ENCODE measurements around the gene GLB1L3. TPM values are rescaled to one million over a fixed set of nuclear protein-coding genes. Genes with fewer than 3 reads are reported as not detected.

GLB1L3 gene
- total RNA-seq, 2 donors from 2014 or later = 1.3 TPM; not detected in 1

DNA sequence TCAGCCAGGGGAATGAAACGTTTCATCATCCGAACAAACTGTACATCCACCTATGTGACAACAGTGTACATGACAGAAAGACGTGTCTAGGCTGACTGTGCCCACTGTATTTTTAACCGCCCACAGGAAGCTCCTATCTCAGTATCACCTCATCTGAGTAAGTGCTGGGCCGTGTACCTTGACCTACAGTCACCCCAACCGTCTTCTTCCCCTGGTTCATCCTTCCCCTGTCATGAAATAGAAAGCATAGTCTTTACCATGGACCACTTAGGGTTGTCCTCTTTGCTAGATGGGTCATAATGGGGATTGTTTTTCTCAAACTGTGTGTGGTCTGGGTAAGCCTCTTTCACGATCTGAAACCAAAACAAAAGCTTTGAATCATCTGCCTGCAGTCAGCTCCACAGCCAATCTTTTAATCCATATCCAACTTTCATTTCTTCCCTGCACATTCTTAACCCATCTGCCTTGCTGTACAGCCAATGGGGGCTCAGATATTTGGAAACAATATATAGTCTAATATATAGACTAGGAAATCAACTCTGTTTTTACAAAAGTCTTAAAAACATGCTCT lies 27.2 kb upstream of the GLB1L3 start:
- TF ChIP-seq, protein P1, sequence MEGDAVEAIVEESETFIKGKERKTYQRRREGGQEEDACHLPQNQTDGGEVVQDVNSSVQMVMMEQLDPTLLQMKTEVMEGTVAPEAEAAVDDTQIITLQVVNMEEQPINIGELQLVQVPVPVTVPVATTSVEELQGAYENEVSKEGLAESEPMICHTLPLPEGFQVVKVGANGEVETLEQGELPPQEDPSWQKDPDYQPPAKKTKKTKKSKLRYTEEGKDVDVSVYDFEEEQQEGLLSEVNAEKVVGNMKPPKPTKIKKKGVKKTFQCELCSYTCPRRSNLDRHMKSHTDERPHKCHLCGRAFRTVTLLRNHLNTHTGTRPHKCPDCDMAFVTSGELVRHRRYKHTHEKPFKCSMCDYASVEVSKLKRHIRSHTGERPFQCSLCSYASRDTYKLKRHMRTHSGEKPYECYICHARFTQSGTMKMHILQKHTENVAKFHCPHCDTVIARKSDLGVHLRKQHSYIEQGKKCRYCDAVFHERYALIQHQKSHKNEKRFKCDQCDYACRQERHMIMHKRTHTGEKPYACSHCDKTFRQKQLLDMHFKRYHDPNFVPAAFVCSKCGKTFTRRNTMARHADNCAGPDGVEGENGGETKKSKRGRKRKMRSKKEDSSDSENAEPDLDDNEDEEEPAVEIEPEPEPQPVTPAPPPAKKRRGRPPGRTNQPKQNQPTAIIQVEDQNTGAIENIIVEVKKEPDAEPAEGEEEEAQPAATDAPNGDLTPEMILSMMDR (IDR thresholded peaks at IDR 0.05) = no peak
- TF ChIP-seq POLR2A (IDR thresholded peaks at IDR 0.05) = no peak
- no peak for DNase-seq
- Histone ChIP-seq H3K9me3 (no peaks in the 10 kb centered on the region), H3K36me3 (replicated peaks in 1 of 2; ENCODE audit: insufficient read depth in 1 of 2, low read depth in 2 of 2) (peaks cover 0 to 16% of the 10 kb centered on the region in 2 donors), H3K4me1 (peaks cover 9% of the 10 kb centered on the region), H3K4me3 (no peak overlapping the region), H3K27ac (no peak overlapping the region), H3K27me3 (no peaks in the 10 kb centered on the region)
- intact Hi-C loops (cut with DNase I) = no loop called here
- no peak for ATAC-seq
- 72 to 75% methylated on average over 7 of the region's 7 CpGs for WGBS, 2 donors

DNA sequence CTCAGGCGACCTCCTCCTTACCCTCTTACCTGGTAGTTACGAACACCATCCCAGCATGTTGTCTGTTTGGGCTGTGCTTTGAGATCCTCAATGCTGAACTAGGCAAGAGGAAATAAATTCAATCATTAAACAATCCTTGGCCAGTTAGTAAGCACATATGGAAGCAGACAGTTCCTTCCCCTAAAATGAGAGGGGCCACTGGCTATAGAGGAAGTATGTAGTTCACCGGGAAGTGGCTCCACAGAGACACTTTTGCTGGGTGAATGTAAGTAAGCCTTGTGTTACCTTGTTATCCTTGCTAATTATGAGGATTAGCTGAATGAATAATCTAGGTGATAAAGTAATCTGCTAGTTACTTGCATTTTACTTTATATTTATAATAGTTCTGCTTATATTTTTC lies 25.9 kb upstream of the GLB1L3 start:
- Histone ChIP-seq H3K4me1 (peaks cover 19% of the 10 kb centered on the region), H3K4me3 (no peak overlapping the region), H3K27me3 (no peaks in the 10 kb centered on the region), H3K27ac (no peak overlapping the region), H3K36me3 (replicated peaks in 1 of 2; ENCODE audit: insufficient read depth in 1 of 2, low read depth in 2 of 2) (peaks cover 0 to 16% of the 10 kb centered on the region in 2 donors), H3K9me3 (no peaks in the 10 kb centered on the region)
- ATAC-seq = no peak
- no peak for DNase-seq
- TF ChIP-seq, protein P1 (IDR thresholded peaks at IDR 0.05) = no peak
- TF ChIP-seq POLR2A (IDR thresholded peaks at IDR 0.05) = no peak
- intact Hi-C loops (cut with DNase I) = no loop called here
- WGBS, 2 donors = 84 to 91% methylated on average over 3 of the region's 3 CpGs

GRCh38 chr11:134250675-134251074 lies 25.5 kb upstream of the GLB1L3 start:
- WGBS, 2 donors = 70 to 77% methylated on average over 2 of the region's 2 CpGs

GRCh38 chr11:134252346-134253187 lies 23.6 kb upstream of the GLB1L3 start:
- ATAC-seq = no peak
- intact Hi-C loops (cut with DNase I) = no loop called here
- WGBS, 2 donors = 1 to 2% methylated on average over 27 of the region's 27 CpGs
- peak overlapping the region; percentile 85 to 86 for H3K4me3 ChIP-seq
- H3K27ac ChIP-seq = peak overlapping the region; percentile 19 to 77 (median 42)
- no peak for TF ChIP-seq POLR2A (IDR thresholded peaks at IDR 0.05)
- TF ChIP-seq, protein P1 (IDR thresholded peaks at IDR 0.05) = no peak
- peaks cover 24% of the 10 kb centered on the region for H3K4me1 ChIP-seq
- H3K27me3 ChIP-seq = no peaks in the 10 kb centered on the region
- no peaks in the 10 kb centered on the region for H3K9me3 ChIP-seq
- H3K36me3 ChIP-seq (replicated peaks in 1 of 2; ENCODE audit: insufficient read depth in 1 of 2, low read depth in 2 of 2) = peaks cover 0 to 11% of the 10 kb centered on the region in 2 donors
- DNase-seq = peak in 3 of 4 donors; percentile 22 to 26 (median 23)

More at GRCh38 chr11:134250675-134251074, 25.5 kb upstream of the GLB1L3 start:
- intact Hi-C loops (cut with DNase I) = no loop called here
- no peaks in the 10 kb centered on the region for H3K9me3 ChIP-seq
- peaks cover 0 to 16% of the 10 kb centered on the region in 2 donors for H3K36me3 ChIP-seq (replicated peaks in 1 of 2; ENCODE audit: insufficient read depth in 1 of 2, low read depth in 2 of 2)
- peaks cover 23% of the 10 kb centered on the region for H3K4me1 ChIP-seq
- TF ChIP-seq POLR2A (IDR thresholded peaks at IDR 0.05) = no peak
- TF ChIP-seq, protein P1 (IDR thresholded peaks at IDR 0.05) = no peak
- no peak for ATAC-seq
- H3K27me3 ChIP-seq = no peaks in the 10 kb centered on the region
- H3K4me3 ChIP-seq = no peak overlapping the region
- no peak for DNase-seq
- no peak overlapping the region for H3K27ac ChIP-seq
